OCI-LY3 (cell line): ENCODE results near the gene ESYT2.

Source experiments
- EZH2phosphoT487 ChIP-seq: fragments of 200-600 bp; shearing (Covaris generic); IDR thresholded peaks from 2 replicates; pipeline ENCODE4 v1.6.1; 2018; ENCODE audit warnings: antibody characterized with exemption, mixed run types, low read depth
- TF ChIP-seq, protein P1 (sequence below): fragments of 200-600, 300-600 bp; sonication (generic); IDR thresholded peaks from 2 replicates; pipeline ENCODE4 v1.5.1; 2014; ENCODE audit warnings: antibody characterized with exemption, low read length, low read depth

DNA sequence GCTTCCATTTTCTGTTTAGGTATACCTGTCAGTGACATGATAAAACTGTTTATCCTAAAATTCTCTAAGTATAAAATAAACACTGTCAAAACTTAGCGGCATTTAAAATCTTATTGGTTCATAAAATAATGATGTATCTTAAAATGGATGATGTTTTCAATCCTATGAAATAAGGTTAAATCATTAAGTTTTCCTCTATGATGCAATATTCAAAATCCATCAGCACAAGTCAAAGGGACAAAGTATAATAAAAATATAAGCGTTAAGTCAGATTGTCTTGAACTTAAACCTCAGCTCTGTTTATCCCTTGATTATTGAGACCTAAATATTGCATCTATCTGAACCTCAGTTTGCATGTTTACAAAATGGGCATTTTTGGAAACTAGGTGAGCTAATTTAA, 78.1 kb downstream of the ESYT2 start:
- TF ChIP-seq, protein P1, sequence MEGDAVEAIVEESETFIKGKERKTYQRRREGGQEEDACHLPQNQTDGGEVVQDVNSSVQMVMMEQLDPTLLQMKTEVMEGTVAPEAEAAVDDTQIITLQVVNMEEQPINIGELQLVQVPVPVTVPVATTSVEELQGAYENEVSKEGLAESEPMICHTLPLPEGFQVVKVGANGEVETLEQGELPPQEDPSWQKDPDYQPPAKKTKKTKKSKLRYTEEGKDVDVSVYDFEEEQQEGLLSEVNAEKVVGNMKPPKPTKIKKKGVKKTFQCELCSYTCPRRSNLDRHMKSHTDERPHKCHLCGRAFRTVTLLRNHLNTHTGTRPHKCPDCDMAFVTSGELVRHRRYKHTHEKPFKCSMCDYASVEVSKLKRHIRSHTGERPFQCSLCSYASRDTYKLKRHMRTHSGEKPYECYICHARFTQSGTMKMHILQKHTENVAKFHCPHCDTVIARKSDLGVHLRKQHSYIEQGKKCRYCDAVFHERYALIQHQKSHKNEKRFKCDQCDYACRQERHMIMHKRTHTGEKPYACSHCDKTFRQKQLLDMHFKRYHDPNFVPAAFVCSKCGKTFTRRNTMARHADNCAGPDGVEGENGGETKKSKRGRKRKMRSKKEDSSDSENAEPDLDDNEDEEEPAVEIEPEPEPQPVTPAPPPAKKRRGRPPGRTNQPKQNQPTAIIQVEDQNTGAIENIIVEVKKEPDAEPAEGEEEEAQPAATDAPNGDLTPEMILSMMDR = no peak
- TF ChIP-seq EZH2phosphoT487 = no peak
